HCT116 (cell line): ENCODE results near the gene TATDN2. TPM values are rescaled to one million over a fixed set of nuclear protein-coding genes. Genes with fewer than 3 reads are reported as not detected.

Experiments
- ATAC-seq: fragments of 200-7000 bp; cut with Tn5 transposase; 2 replicates; pipeline ENCODE4 v1.9.1; 2020; ENCODE audit warnings: mild to moderate bottlenecking, moderate library complexity
- BruUV-seq: library from RNA; stranded (reverse); fragments of 400-500 nt; replicated peaks from 2 replicates; lab custom pipeline; 2021; lab: Mats Ljungman, UMichigan
- CTCF ChIA-PET: fragments of 300-600 bp; sonication (Branson Sonifier 250); formaldehyde crosslinking; loops from one replicate; lab custom pipeline; 2021; ENCODE audit warnings: antibody characterized with exemption; lab: Charles Lee
- POLR2A ChIA-PET: fragments of 300-600, 350-600 bp; sonication (Branson Sonifier 250); formaldehyde crosslinking; loops from one replicate; lab custom pipeline; 2021; ENCODE audit warnings: antibody characterized with exemption; lab: Charles Lee
- RAD21 ChIA-PET, 2 experiments: fragments of 300-600 bp; sonication (Branson Sonifier 250); formaldehyde crosslinking; loops; one replicate each; lab custom pipeline; 2023; ENCODE audit warnings: low total read pairs in 2 of 2; ENCODE audit not compliant: uncharacterized antibody in 2 of 2, unreplicated experiment in 2 of 2, low non-redundant PET in 1 of 2; lab: Charles Lee
- DNase-seq: peaks from one replicate; pipeline ENCODE4 v3.0.0-alpha.2; 2010; ENCODE audit warnings: low read depth, low spot score
- H2AFZ ChIP-seq: fragments of 200-600 bp; shearing (Covaris generic), sonication (generic); 2 replicates; pipeline ENCODE4 v1.6.1; 2017; ENCODE audit warnings: low read depth, mixed run types, mixed read lengths, antibody characterized with exemption, low read length; ENCODE audit not compliant: poor library complexity, severe bottlenecking
- H3K27ac ChIP-seq: 2 replicates; pipeline ENCODE4 v1.5.1; 2012; ENCODE audit warnings: low read depth, low read length
- H3K27me3 ChIP-seq: fragments of 200-600 bp; sonication (generic); 2 replicates; pipeline ENCODE4 v1.6.1; 2016; ENCODE audit warnings: mixed run types, low read length, mixed read lengths; ENCODE audit not compliant: insufficient read depth
- H3K36me3 ChIP-seq, 2 experiments: fragments of 200-500 bp in 1 of 2; fragments of 200-600 bp in 1 of 2; sonication (Bioruptor generic) in 1 of 2; sonication (generic) in 1 of 2; 2 replicates each; pipeline versions ENCODE4 v1.5.1 to v1.6.1; 2014 to 2016; ENCODE audit warnings: low read length in 2 of 2, inconsistent platforms in 1 of 2, mixed read lengths in 1 of 2, mixed run types in 1 of 2; ENCODE audit not compliant: insufficient read depth in 2 of 2, control insufficient read depth in 1 of 2
- H3K4me1 ChIP-seq, 2 experiments: fragments of 200-600 bp in 1 of 2; sonication (generic) in 1 of 2; 2 replicates each; pipeline versions ENCODE4 v1.5.1 to v1.6.1; 2012 to 2017; ENCODE audit warnings: low read length in 2 of 2, inconsistent platforms in 1 of 2, mild to moderate bottlenecking in 1 of 2, mixed read lengths in 1 of 2, mixed run types in 1 of 2, moderate library complexity in 1 of 2; ENCODE audit not compliant: insufficient read depth in 2 of 2, control insufficient read depth in 1 of 2
- H3K4me2 ChIP-seq: fragments of 200-600 bp; sonication (generic); 2 replicates; pipeline ENCODE4 v1.6.1; 2017; ENCODE audit warnings: mixed run types, low read length, mixed read lengths
- H3K4me3 ChIP-seq, 2 experiments: fragments of 200-600 bp in 1 of 2; sonication (generic) in 1 of 2; replicated peaks in 1 of 2; 2 replicates each; pipeline ENCODE4 v1.5.1; 2011 to 2016; ENCODE audit warnings: low read length in 2 of 2, control low read depth in 1 of 2, low read depth in 1 of 2, mild to moderate bottlenecking in 1 of 2, mixed read lengths in 1 of 2, mixed run types in 1 of 2
- H3K79me2 ChIP-seq: fragments of 200-600 bp; sonication (generic); 2 replicates; pipeline ENCODE4 v1.6.1; 2017; ENCODE audit warnings: mild to moderate bottlenecking, mixed run types, low read length, moderate library complexity, mixed read lengths; ENCODE audit not compliant: insufficient read depth
- H3K9ac ChIP-seq: fragments of 200-600 bp; sonication (generic); 2 replicates; pipeline ENCODE4 v1.6.1; 2016; ENCODE audit warnings: low read length, mixed read lengths
- H3K9me2 ChIP-seq: fragments of 200-600 bp; sonication (generic), shearing (Covaris generic); 2 replicates; pipeline ENCODE4 v1.6.1; 2017; ENCODE audit warnings: mixed run types, mild to moderate bottlenecking, moderate library complexity; ENCODE audit not compliant: insufficient read depth
- H3K9me3 ChIP-seq, 2 experiments: fragments of 200-500 bp in 1 of 2; fragments of 200-600 bp in 1 of 2; sonication (Bioruptor generic) in 1 of 2; sonication (generic) in 1 of 2; 2 replicates each; pipeline ENCODE4 v1.6.1; 2014 to 2017; ENCODE audit warnings: low read length in 2 of 2, mixed read lengths in 2 of 2, inconsistent platforms in 1 of 2, low read depth in 1 of 2, mild to moderate bottlenecking in 1 of 2, mixed run types in 1 of 2, moderate library complexity in 1 of 2; ENCODE audit not compliant: control insufficient read depth in 1 of 2, insufficient read depth in 1 of 2
- H4K20me1 ChIP-seq: fragments of 200-600 bp; sonication (generic), shearing (Covaris generic); 2 replicates; pipeline ENCODE4 v1.6.1; 2017; ENCODE audit warnings: mixed run types, mild to moderate bottlenecking, moderate library complexity; ENCODE audit not compliant: insufficient read depth
- CBX3 ChIP-seq: IDR thresholded peaks from 2 replicates; pipeline ENCODE4 v1.6.1; 2012; ENCODE audit warnings: low read depth
- CTCF ChIP-seq, 3 experiments: fragments of 200-600 bp in 1 of 3; sonication (generic) in 1 of 3; IDR thresholded peaks in 2 of 3; conservative IDR thresholded peaks in 1 of 3; 2 replicates each; pipeline ENCODE4 v1.5.1; 2012 to 2017; ENCODE audit warnings: low read depth in 2 of 3, low read length in 2 of 3, antibody characterized with exemption in 1 of 3, borderline replicate concordance in 1 of 3, control low read depth in 1 of 3, mild to moderate bottlenecking in 1 of 3, mixed read lengths in 1 of 3, mixed run types in 1 of 3, moderate library complexity in 1 of 3; ENCODE audit not compliant: insufficient read depth in 1 of 3
- EGR1 ChIP-seq: IDR thresholded peaks from 2 replicates; pipeline ENCODE4 v1.6.1; 2012; ENCODE audit warnings: low read depth
- ELF1 ChIP-seq: IDR thresholded peaks from 2 replicates; pipeline ENCODE4 v1.6.1; 2012; ENCODE audit warnings: low read depth, borderline replicate concordance
- EZH2phosphoT487 ChIP-seq: fragments of 200-600 bp; IDR thresholded peaks from 2 replicates; pipeline ENCODE4 v1.6.1; 2018; ENCODE audit warnings: antibody characterized with exemption, borderline replicate concordance
- FOSL1 ChIP-seq: IDR thresholded peaks from 2 replicates; pipeline ENCODE4 v1.6.1; 2012; ENCODE audit warnings: low read depth
- MAX ChIP-seq: IDR thresholded peaks from 2 replicates; pipeline ENCODE4 v1.6.1; 2012
- POLR2A ChIP-seq: IDR thresholded peaks from 2 replicates; pipeline ENCODE4 v1.7.0; 2011; ENCODE audit warnings: borderline replicate concordance; ENCODE audit not compliant: insufficient read depth, insufficient read length; ENCODE audit errors: extremely low read depth
- RAD21 ChIP-seq: IDR thresholded peaks from 2 replicates; pipeline ENCODE4 v1.6.1; 2012; ENCODE audit warnings: low read depth, mild to moderate bottlenecking
- SIN3A ChIP-seq: IDR thresholded peaks from 2 replicates; pipeline ENCODE4 v1.6.1; 2012; ENCODE audit warnings: low read depth
- TCF7L2 ChIP-seq: IDR thresholded peaks from 2 replicates; pipeline ENCODE4 v1.7.0; 2011; ENCODE audit warnings: borderline replicate concordance, inconsistent platforms; ENCODE audit not compliant: insufficient read depth, insufficient read length; ENCODE audit errors: extremely low read depth
- ZBTB33 ChIP-seq: IDR thresholded peaks from 2 replicates; pipeline ENCODE4 v1.6.1; 2011; ENCODE audit warnings: mild to moderate bottlenecking, low read length, moderate library complexity; ENCODE audit not compliant: insufficient replicate concordance; ENCODE audit errors: extremely low read depth
- intact Hi-C: fragments of 100-400 bp; cut with micrococcal nuclease; formaldehyde crosslinking; loops from 2 replicates; pipeline ENCODE4 v1.10.0; 2022
- total RNA-seq: library from RNA; stranded (reverse); gene quantifications from one replicate; pipeline ENCODE4 v1.2.1, GENCODE V29; 2021; ENCODE audit not compliant: unreplicated experiment

The TATDN2 gene
- total RNA-seq, 1 experiment from 2014 or later: 26.8 TPM

GRCh38 chr3:10263646-10264363 lies 15.5 kb downstream of the TATDN2 start:
- no peak overlapping the region for H3K4me3 ChIP-seq
- intact Hi-C loops: no loop called here
- BruUV-seq: no TSS peak
- CTCF ChIA-PET: interaction anchor here (0.5 to 2.1 kb wide), 6 partner anchors 10 to 442 kb away, joined by 3 to 14 read pairs (median 4); partner anchors contain the start of gene TATDN2
- H3K4me2 ChIP-seq: no peak overlapping the region
- peak; percentile 99 for ATAC-seq
- peaks cover 10% of the 10 kb centered on the region; the same call in 1 of the 2 replicates for H4K20me1 ChIP-seq
- no peaks in the 10 kb centered on the region for H3K27me3 ChIP-seq
- POLR2A ChIA-PET: interaction anchor here (1.6 kb wide), 1 partner anchor 16 kb away, joined by 5 read pairs; the partner anchor contains the start of gene TATDN2
- H3K4me1 ChIP-seq: peaks cover 7 to 9% of the 10 kb centered on the region in 2 experiments
- peaks cover 24 to 29% of the 10 kb centered on the region in 2 experiments for H3K36me3 ChIP-seq
- DNase-seq: peak; percentile 22
- H3K27ac ChIP-seq: peak overlapping the region; percentile 41
- no peak overlapping the region for H2AFZ ChIP-seq
- H3K79me2 ChIP-seq: peaks cover 94% of the 10 kb centered on the region
- no peak overlapping the region for H3K9ac ChIP-seq
- RAD21 ChIA-PET: no interaction called here
- TF ChIP-seq CTCF (IDR thresholded peaks at IDR 0.05 in 2 of 3, conservative IDR thresholded peaks at IDR 0.05 in 1 of 3; ENCODE audit: borderline replicate concordance in 1 of 3, insufficient read depth in 1 of 3, low read depth in 2 of 3, low read length in 2 of 3): peak in 2 of 3 experiments; percentile 53 to 54; a peak in 4 of 6 replicates
- peak; percentile 78 for TF ChIP-seq EGR1
- TF ChIP-seq RAD21: peak; percentile 36
- no peak for TF ChIP-seq POLR2A
- no peaks in the 10 kb centered on the region for H3K9me2 ChIP-seq
- no peaks in the 10 kb centered on the region for H3K9me3 ChIP-seq

GRCh38 chr3:10265833-10266232 lies 17.6 kb downstream of the TATDN2 start:
- H3K9ac ChIP-seq: no peak overlapping the region
- no peak for DNase-seq
- no peak overlapping the region for H3K4me2 ChIP-seq
- no peak overlapping the region for H2AFZ ChIP-seq
- no peak for ATAC-seq
- ChIA-PET CTCF (interaction anchor here (0.7 kb wide), 1 partner anchor 289 kb away, joined by 3 read pairs; no protein-coding TSS in a partner anchor), POLR2A (no interaction called here), RAD21 (no interaction called here)
- peaks cover 94% of the 10 kb centered on the region for H3K79me2 ChIP-seq
- peaks cover 26% of the 10 kb centered on the region in 2 experiments for H3K36me3 ChIP-seq
- H3K4me1 ChIP-seq: peaks cover 7 to 9% of the 10 kb centered on the region in 2 experiments
- TF ChIP-seq ELF1: no peak
- no peak for TF ChIP-seq RAD21
- no peak for TF ChIP-seq FOSL1
- no peak for TF ChIP-seq EZH2phosphoT487
- TF ChIP-seq MAX: no peak
- TF ChIP-seq ZBTB33: no peak
- TF ChIP-seq SIN3A: no peak
- no peak for TF ChIP-seq CBX3
- no peak for TF ChIP-seq TCF7L2
- BruUV-seq: no TSS peak
- H3K9me3 ChIP-seq: no peaks in the 10 kb centered on the region
- intact Hi-C loops: no loop called here
- no peak overlapping the region for H3K27ac ChIP-seq
- no peaks in the 10 kb centered on the region for H3K9me2 ChIP-seq
- H3K4me3 ChIP-seq: no peak overlapping the region
- H4K20me1 ChIP-seq: peaks cover 10% of the 10 kb centered on the region; the same call in 1 of the 2 replicates
- no peaks in the 10 kb centered on the region for H3K27me3 ChIP-seq
